Gastroesophageal sphincter (tissue), 2 donors: Measurements from ENCODE around the gene CIP2A.

ENCODE experiments used
- EP300 ChIP-seq: sonication (generic); formaldehyde crosslinking; IDR thresholded peaks from one replicate; pipeline ENCODE4 v1.6.1; 2017; ENCODE audit warnings: antibody characterized with exemption, mild to moderate bottlenecking
- POLR2A ChIP-seq, 2 donors: fragments of 450-650 bp; IDR thresholded peaks; one replicate each; pipeline ENCODE4 v1.6.1; 2017; ENCODE audit warnings: antibody characterized with exemption in 2 of 2, mild to moderate bottlenecking in 2 of 2, moderate library complexity in 1 of 2

DNA sequence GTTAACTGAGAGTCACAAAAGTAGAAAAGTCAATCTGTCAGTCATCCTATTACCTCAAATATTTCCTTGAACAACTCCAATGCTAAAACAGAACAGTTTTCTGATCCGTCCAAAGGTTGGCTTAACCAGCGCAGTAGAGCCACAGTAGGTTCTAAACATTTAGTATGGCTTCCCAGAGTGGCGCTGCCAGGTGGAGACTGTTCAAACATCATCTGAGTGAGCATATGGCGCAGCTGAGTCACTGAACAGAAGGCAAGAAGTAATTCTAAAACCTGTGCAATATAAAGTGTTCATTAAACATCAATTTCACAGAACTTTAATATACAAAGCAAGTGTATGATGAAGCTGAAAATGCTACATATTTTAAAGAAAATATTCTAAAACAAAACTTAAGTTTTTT, 19.9 kb downstream of the CIP2A start:
- TF ChIP-seq POLR2A (IDR thresholded peaks at IDR 0.05) (no peak), EP300 (no peak)
